Fibroblast of lung (primary cell): ENCODE data around the gene RAET1G. TPM values are rescaled to one million over a fixed set of nuclear protein-coding genes. Genes with fewer than 3 reads are reported as not detected.
A peak's percentile ranks its signal among the peaks of the same experiment; 100 is the strongest.
"Not testable (repeated sequence)": the region's sequence is repeated elsewhere in the genome, so short reads cannot be mapped to it uniquely, and the experiment has no call there.

Source experiments
- DNase-seq, 2 donors: peaks; one replicate each; pipeline versions ENCODE4 v3.0.0 to v3.0.0-alpha.2; 2010; ENCODE audit warnings: low read depth in 2 of 2
- H2AFZ ChIP-seq: 2 replicates; pipeline ENCODE4 v1.5.1; 2012; ENCODE audit warnings: low read length, control low read depth, inconsistent platforms
- H3K27ac ChIP-seq: 2 replicates; pipeline ENCODE4 v1.5.1; 2011; ENCODE audit warnings: low read length, control low read depth; ENCODE audit not compliant: insufficient read depth
- H3K27me3 ChIP-seq: 2 replicates; pipeline ENCODE4 v1.5.1; 2011; ENCODE audit warnings: mild to moderate bottlenecking, low read length; ENCODE audit not compliant: control insufficient read depth, insufficient read depth
- H3K36me3 ChIP-seq: 2 replicates; pipeline ENCODE4 v1.5.1; 2011; ENCODE audit warnings: low read length; ENCODE audit not compliant: control insufficient read depth, insufficient read depth
- H3K4me1 ChIP-seq: 2 replicates; pipeline ENCODE4 v1.5.1; 2011; ENCODE audit warnings: low read length; ENCODE audit not compliant: control insufficient read depth, insufficient read depth; ENCODE audit errors: extremely low read depth
- H3K4me2 ChIP-seq: 2 replicates; pipeline ENCODE4 v1.5.1; 2011; ENCODE audit warnings: low read length, control low read depth; ENCODE audit not compliant: insufficient read depth; ENCODE audit errors: extremely low read depth
- H3K4me3 ChIP-seq, 4 experiments: fragments of 200-600 bp in 1 of 4; sonication (generic) in 1 of 4; replicated peaks in 1 of 4; 2 replicates each; pipeline ENCODE4 v1.5.1; 2011 to 2016; ENCODE audit warnings: low read length in 4 of 4, low read depth in 3 of 4, mild to moderate bottlenecking in 3 of 4, control low read depth in 2 of 4, inconsistent platforms in 1 of 4, mixed read lengths in 1 of 4; ENCODE audit not compliant: insufficient read depth in 1 of 4; ENCODE audit errors: control extremely low read depth in 1 of 4
- H3K79me2 ChIP-seq: 2 replicates; pipeline ENCODE4 v1.5.1; 2012; ENCODE audit warnings: mild to moderate bottlenecking, low read length, inconsistent platforms; ENCODE audit not compliant: control insufficient read depth, insufficient read depth
- H3K9ac ChIP-seq: 2 replicates; pipeline ENCODE4 v1.5.1; 2011; ENCODE audit warnings: mild to moderate bottlenecking, low read length, control low read depth; ENCODE audit not compliant: insufficient read depth
- H3K9me3 ChIP-seq: 2 replicates; pipeline ENCODE4 v1.5.1; 2012; ENCODE audit warnings: low read depth, low read length; ENCODE audit not compliant: control insufficient read depth, insufficient read depth
- H4K20me1 ChIP-seq: 2 replicates; pipeline ENCODE4 v1.5.1; 2011; ENCODE audit warnings: low read length; ENCODE audit not compliant: control insufficient read depth, insufficient read depth; ENCODE audit errors: extremely low read depth
- CTCF ChIP-seq, 2 donors: IDR thresholded peaks in 1 of 2; conservative IDR thresholded peaks in 1 of 2; 1 replicate in 1 of 2; 2 replicates in 1 of 2; pipeline ENCODE4 v1.5.1; 2011 to 2012; ENCODE audit warnings: low read length in 2 of 2, control low read depth in 1 of 2, inconsistent platforms in 1 of 2, low read depth in 1 of 2, mild to moderate bottlenecking in 1 of 2
- EZH2 ChIP-seq: IDR thresholded peaks from 2 replicates; pipeline ENCODE4 v1.5.1; 2012; ENCODE audit warnings: low read length, control low read depth, mild to moderate bottlenecking; ENCODE audit errors: missing control alignments
- polyA minus RNA-seq: library from RNA; depleted of rRNA, polyadenylated mRNA; stranded (reverse); fragments of >200 nt; gene quantifications from 2 replicates; pipeline ENCODE4 v1.2.3, GENCODE V29; 2011; ENCODE audit warnings: low replicate concordance
- polyA plus RNA-seq, 2 donors: library from polyadenylated mRNA; depleted of rRNA in 1 of 2; stranded (reverse) in 1 of 2; unstranded in 1 of 2; fragments of >200 nt; gene quantifications; 2 replicates each; pipeline ENCODE4 v1.2.1, GENCODE V29; 2011 to 2012; ENCODE audit warnings: missing spikeins in 1 of 2
- total RNA-seq: library from RNA; depleted of rRNA; stranded (reverse); fragments of >200 nt; gene quantifications from 2 replicates; pipeline ENCODE4 v1.2.1, GENCODE V29; 2014

RAET1G gene
- 3.3 and 8.8 TPM in 2 replicates for total RNA-seq
- 3.3 and 8.9 TPM in 2 replicates for polyA plus RNA-seq
- 3.7 and 9.9 TPM in 2 replicates for polyA plus RNA-seq (2012)
- 1.8 and 10.8 TPM in 2 replicates for polyA minus RNA-seq

- no peaks in the 10 kb centered on the region for H4K20me1 ChIP-seq
- H3K4me3 ChIP-seq = peak within 1 kb of the TSS; percentile 41 to 77 (median 69)
- H3K4me2 ChIP-seq = peak within 1 kb of the TSS; percentile 79
- H3K4me1 ChIP-seq = peaks cover 6% of the 10 kb centered on the region
- no peaks in the 10 kb centered on the region for H3K27me3 ChIP-seq
- TF ChIP-seq CTCF (conservative IDR thresholded peaks at IDR 0.05 in 1 of 2, IDR thresholded peaks at IDR 0.05 in 1 of 2; ENCODE audit: low read depth in 1 of 2, low read length in 2 of 2) = no peak
- no peak for TF ChIP-seq EZH2
- peak within 1 kb of the TSS; percentile 85 for H2AFZ ChIP-seq
- H3K27ac ChIP-seq = no peak within 1 kb of the TSS
- no peaks in the 10 kb centered on the region for H3K9me3 ChIP-seq
- peak; percentile 95 for DNase-seq
- H3K36me3 ChIP-seq = no peaks in the 10 kb centered on the region
- peak within 1 kb of the TSS; percentile 31 for H3K9ac ChIP-seq
- H3K79me2 ChIP-seq = no peaks in the 10 kb centered on the region
Observed at GRCh38 chr6:149922642-149923326, at the start of gene RAET1G. TSS of gene RAET1G (minus strand) at chr6:149923121. CDS start at chr6:149923010, 111 bp downstream.

- no peak overlapping the region for H3K4me2 ChIP-seq
- no peaks in the 10 kb centered on the region for H3K9me3 ChIP-seq
- H3K9ac ChIP-seq = no peak overlapping the region
- TF ChIP-seq CTCF (conservative IDR thresholded peaks at IDR 0.05 in 1 of 2, IDR thresholded peaks at IDR 0.05 in 1 of 2; ENCODE audit: low read depth in 1 of 2, low read length in 2 of 2) = no peak
- no peak for TF ChIP-seq EZH2
- DNase-seq = no peak
- H4K20me1 ChIP-seq = no peaks in the 10 kb centered on the region
- no peak overlapping the region for H3K4me3 ChIP-seq
- no peak overlapping the region for H2AFZ ChIP-seq
- no peak overlapping the region for H3K27ac ChIP-seq
- H3K79me2 ChIP-seq = no peaks in the 10 kb centered on the region
- H3K36me3 ChIP-seq = no peaks in the 10 kb centered on the region
- H3K27me3 ChIP-seq = peaks cover 32% of the 10 kb centered on the region
- H3K4me1 ChIP-seq = no peaks in the 10 kb centered on the region
Observed at GRCh38 chr6:149969635-149970034, 46.7 kb upstream of the RAET1G start.

- H3K79me2 ChIP-seq, DNase-seq, H3K27ac ChIP-seq, H3K9me3 ChIP-seq, H3K4me2 ChIP-seq, H3K36me3 ChIP-seq, H2AFZ ChIP-seq, H4K20me1 ChIP-seq, H3K4me1 ChIP-seq, H3K9ac ChIP-seq, H3K4me3 ChIP-seq: not testable (repeated sequence)
- H3K27me3 ChIP-seq = peaks cover 34% of the 10 kb centered on the region
Observed at GRCh38 chr6:149968909-149969308, 46.0 kb upstream of the RAET1G start.

GRCh38 chr6:149967999-149968398, 45.1 kb upstream of the RAET1G start:
- H3K27me3 ChIP-seq = peaks cover 36% of the 10 kb centered on the region
- not testable (repeated sequence) for H3K9me3 ChIP-seq, H3K4me1 ChIP-seq, H3K36me3 ChIP-seq, H3K4me3 ChIP-seq, H4K20me1 ChIP-seq, H2AFZ ChIP-seq, H3K79me2 ChIP-seq, H3K9ac ChIP-seq, DNase-seq, H3K27ac ChIP-seq, H3K4me2 ChIP-seq
